K562 (cell line): ENCODE measurements around the gene SCYL2.
"Not testable (repeated sequence)": the region's sequence is repeated elsewhere in the genome, so short reads cannot be mapped to it uniquely, and the experiment has no call there.

Experiments
- DNMT1 ChIP-seq: fragments of 450-650 bp; IDR thresholded peaks from 2 replicates; pipeline ENCODE4 v1.6.1; 2016; ENCODE audit warnings: antibody characterized with exemption, mild to moderate bottlenecking
- HNRNPL ChIP-seq: fragments of 200-400 bp; formaldehyde crosslinking; IDR thresholded peaks from 2 replicates; pipeline ENCODE4 v1.6.1; 2017; ENCODE audit warnings: low read depth, mild to moderate bottlenecking, low read length
- MAZ ChIP-seq, 2 experiments: fragments of 450-650 bp in 1 of 2; sonication (generic) in 1 of 2; formaldehyde crosslinking; IDR thresholded peaks in 1 of 2; conservative IDR thresholded peaks in 1 of 2; 2 replicates each; pipeline versions ENCODE4 v1.4.0 to v1.5.0; 2020; ENCODE audit warnings: mild to moderate bottlenecking in 1 of 2, missing genetic modification reagents in 1 of 2
- RBM39 ChIP-seq: fragments of 200-400 bp; formaldehyde crosslinking; optimal IDR thresholded peaks from 2 replicates; pipeline ENCODE3; 2018; ENCODE audit warnings: low read depth, low read length
- SRF ChIP-seq, 2 experiments: fragments of 250-450, 450-650 bp in 1 of 2; sonication (Bioruptor Pico) in 1 of 2; sonication (generic) in 1 of 2; formaldehyde crosslinking; IDR thresholded peaks; 2 replicates each; pipeline versions ENCODE4 v1.5.0 to v1.5.1; 2020 to 2022; ENCODE audit warnings: mild to moderate bottlenecking in 1 of 2, missing genetic modification reagents in 1 of 2
- TAF1 ChIP-seq: IDR thresholded peaks from 2 replicates; pipeline ENCODE4 v1.6.1; 2011; ENCODE audit warnings: mild to moderate bottlenecking, low read length, moderate library complexity; ENCODE audit not compliant: insufficient read depth, control insufficient read depth, severe bottlenecking; ENCODE audit errors: extremely low read depth
- TF ChIP-seq, protein P1 (sequence below), 3 experiments: IDR thresholded peaks in 2 of 3; conservative IDR thresholded peaks in 1 of 3; 2 replicates each; pipeline ENCODE4 v1.5.1; 2011 to 2012; ENCODE audit warnings: low read length in 3 of 3, mild to moderate bottlenecking in 3 of 3, control low read depth in 2 of 3, improper control_type of control experiment in 1 of 3, inconsistent platforms in 1 of 3, low read depth in 1 of 3, mixed read lengths in 1 of 3, moderate library complexity in 1 of 3; ENCODE audit not compliant: insufficient read depth in 2 of 3
- TF ChIP-seq, protein P2 (sequence below): fragments of 250-450 bp; sonication (Bioruptor Pico); IDR thresholded peaks from 2 replicates; pipeline ENCODE4 v1.9.0; 2021; ENCODE audit warnings: mild to moderate bottlenecking, inconsistent platforms
- TF ChIP-seq, protein P3 (sequence below): IDR thresholded peaks from 2 replicates; pipeline ENCODE4 v1.6.1; 2016; ENCODE audit warnings: missing genetic modification characterization, missing compliant biosample characterization

DNA sequence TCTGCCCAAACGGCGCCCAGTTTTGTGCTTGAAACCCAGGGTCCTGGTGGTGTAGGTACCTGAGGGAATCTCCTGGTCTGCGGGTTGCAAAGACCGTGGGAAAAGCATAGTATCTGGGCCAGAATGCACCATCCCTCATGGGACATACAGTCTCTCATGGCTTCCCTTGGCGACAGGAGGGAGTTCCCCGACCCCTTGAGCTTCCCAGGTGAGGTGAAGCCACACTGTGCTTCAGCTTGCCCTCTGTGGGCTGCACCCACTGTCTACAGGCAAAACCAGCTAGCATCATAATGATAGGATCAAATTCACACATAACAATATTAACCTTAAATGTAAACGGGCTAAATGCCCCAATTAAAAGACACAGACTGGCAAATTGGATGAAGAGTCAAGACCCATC is 37.4 kb downstream of the SCYL2 start:
- TF ChIP-seq, protein P1, sequence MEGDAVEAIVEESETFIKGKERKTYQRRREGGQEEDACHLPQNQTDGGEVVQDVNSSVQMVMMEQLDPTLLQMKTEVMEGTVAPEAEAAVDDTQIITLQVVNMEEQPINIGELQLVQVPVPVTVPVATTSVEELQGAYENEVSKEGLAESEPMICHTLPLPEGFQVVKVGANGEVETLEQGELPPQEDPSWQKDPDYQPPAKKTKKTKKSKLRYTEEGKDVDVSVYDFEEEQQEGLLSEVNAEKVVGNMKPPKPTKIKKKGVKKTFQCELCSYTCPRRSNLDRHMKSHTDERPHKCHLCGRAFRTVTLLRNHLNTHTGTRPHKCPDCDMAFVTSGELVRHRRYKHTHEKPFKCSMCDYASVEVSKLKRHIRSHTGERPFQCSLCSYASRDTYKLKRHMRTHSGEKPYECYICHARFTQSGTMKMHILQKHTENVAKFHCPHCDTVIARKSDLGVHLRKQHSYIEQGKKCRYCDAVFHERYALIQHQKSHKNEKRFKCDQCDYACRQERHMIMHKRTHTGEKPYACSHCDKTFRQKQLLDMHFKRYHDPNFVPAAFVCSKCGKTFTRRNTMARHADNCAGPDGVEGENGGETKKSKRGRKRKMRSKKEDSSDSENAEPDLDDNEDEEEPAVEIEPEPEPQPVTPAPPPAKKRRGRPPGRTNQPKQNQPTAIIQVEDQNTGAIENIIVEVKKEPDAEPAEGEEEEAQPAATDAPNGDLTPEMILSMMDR (IDR thresholded peaks at IDR 0.05 in 2 of 3, conservative IDR thresholded peaks at IDR 0.05 in 1 of 3; ENCODE audit: insufficient read depth in 2 of 3, low read depth in 1 of 3, low read length in 3 of 3), result not testable (repeated sequence)
- not testable (repeated sequence) for TF ChIP-seq RBM39; SRF (CRISPR knock-in tag; IDR thresholded peaks at IDR 0.05); TAF1; DNMT1; HNRNPL; MAZ (CRISPR knock-in tag; conservative IDR thresholded peaks at IDR 0.05 in 1 of 2, IDR thresholded peaks at IDR 0.05 in 1 of 2)
- TF ChIP-seq, protein P2, sequence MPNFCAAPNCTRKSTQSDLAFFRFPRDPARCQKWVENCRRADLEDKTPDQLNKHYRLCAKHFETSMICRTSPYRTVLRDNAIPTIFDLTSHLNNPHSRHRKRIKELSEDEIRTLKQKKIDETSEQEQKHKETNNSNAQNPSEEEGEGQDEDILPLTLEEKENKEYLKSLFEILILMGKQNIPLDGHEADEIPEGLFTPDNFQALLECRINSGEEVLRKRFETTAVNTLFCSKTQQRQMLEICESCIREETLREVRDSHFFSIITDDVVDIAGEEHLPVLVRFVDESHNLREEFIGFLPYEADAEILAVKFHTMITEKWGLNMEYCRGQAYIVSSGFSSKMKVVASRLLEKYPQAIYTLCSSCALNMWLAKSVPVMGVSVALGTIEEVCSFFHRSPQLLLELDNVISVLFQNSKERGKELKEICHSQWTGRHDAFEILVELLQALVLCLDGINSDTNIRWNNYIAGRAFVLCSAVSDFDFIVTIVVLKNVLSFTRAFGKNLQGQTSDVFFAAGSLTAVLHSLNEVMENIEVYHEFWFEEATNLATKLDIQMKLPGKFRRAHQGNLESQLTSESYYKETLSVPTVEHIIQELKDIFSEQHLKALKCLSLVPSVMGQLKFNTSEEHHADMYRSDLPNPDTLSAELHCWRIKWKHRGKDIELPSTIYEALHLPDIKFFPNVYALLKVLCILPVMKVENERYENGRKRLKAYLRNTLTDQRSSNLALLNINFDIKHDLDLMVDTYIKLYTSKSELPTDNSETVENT (CRISPR knock-in tag), result not testable (repeated sequence)
- TF ChIP-seq, protein P3, sequence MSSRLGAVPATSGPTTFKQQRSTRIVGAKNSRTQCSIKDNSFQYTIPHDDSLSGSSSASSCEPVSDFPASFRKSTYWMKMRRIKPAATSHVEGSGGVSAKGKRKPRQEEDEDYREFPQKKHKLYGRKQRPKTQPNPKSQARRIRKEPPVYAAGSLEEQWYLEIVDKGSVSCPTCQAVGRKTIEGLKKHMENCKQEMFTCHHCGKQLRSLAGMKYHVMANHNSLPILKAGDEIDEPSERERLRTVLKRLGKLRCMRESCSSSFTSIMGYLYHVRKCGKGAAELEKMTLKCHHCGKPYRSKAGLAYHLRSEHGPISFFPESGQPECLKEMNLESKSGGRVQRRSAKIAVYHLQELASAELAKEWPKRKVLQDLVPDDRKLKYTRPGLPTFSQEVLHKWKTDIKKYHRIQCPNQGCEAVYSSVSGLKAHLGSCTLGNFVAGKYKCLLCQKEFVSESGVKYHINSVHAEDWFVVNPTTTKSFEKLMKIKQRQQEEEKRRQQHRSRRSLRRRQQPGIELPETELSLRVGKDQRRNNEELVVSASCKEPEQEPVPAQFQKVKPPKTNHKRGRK (tag), result not testable (repeated sequence)
